Hepatocyte (in vitro differentiated cells): ENCODE data around the gene BICDL1.

Experiments used
- CTCF ChIP-seq: fragments of 200-600 bp; sonication (generic); IDR thresholded peaks from 2 replicates; pipeline ENCODE4 v1.5.1; 2016; ENCODE audit warnings: antibody characterized with exemption, mild to moderate bottlenecking; ENCODE audit not compliant: poor library complexity
- EZH2 ChIP-seq: fragments of 200-600 bp; sonication (generic); IDR thresholded peaks from 2 replicates; pipeline ENCODE4 v1.6.1; 2016; ENCODE audit warnings: antibody characterized with exemption, mild to moderate bottlenecking, borderline replicate concordance
- EZH2phosphoT487 ChIP-seq: fragments of 200-600 bp; sonication (generic); IDR thresholded peaks from one replicate; pipeline ENCODE4 v1.6.1; 2018; ENCODE audit warnings: antibody characterized with exemption, mild to moderate bottlenecking, low read depth, moderate library complexity; ENCODE audit not compliant: unreplicated experiment, severe bottlenecking

- TF ChIP-seq CTCF: no peak
- no peak for TF ChIP-seq EZH2
- no peak for TF ChIP-seq EZH2phosphoT487
Observed at GRCh38 chr12:120032242-120032641, 43.2 kb downstream of the BICDL1 start.
